ENCODE data around the gene PRSS33.

Gene PRSS33

GRCh38 chr16:2819939-2820835 is 32.8 kb upstream of the PRSS33 start:
- no peak overlapping the region for H3K4me3 ChIP-seq (ENCODE audit: low read depth, low read length)
- no peak for DNase-seq (ENCODE audit: low read depth)
- TF ChIP-seq CTCF (IDR thresholded peaks at IDR 0.05; ENCODE audit: low read depth, low read length), result no peak
- no peak for TF ChIP-seq POLR2A (IDR thresholded peaks at IDR 0.05; ENCODE audit: extremely low read depth, insufficient read length)
- TF ChIP-seq MYC (IDR thresholded peaks at IDR 0.05; ENCODE audit: low read depth, low read length), result no peak
- TF ChIP-seq MAX (IDR thresholded peaks at IDR 0.05; ENCODE audit: low read depth, low read length), result no peak

- no peak for TF ChIP-seq MAX (IDR thresholded peaks at IDR 0.05; ENCODE audit: low read depth, low read length)
- DNase-seq (ENCODE audit: low read depth), result no peak
- H3K4me3 ChIP-seq (ENCODE audit: low read depth, low read length), result no peak overlapping the region
These were observed 32.0 kb upstream of the PRSS33 start for GRCh38 chr16:2819179-2819938.

- TF ChIP-seq MYC (IDR thresholded peaks at IDR 0.05; ENCODE audit: low read depth, low read length) (no peak), POLR2A (IDR thresholded peaks at IDR 0.05; ENCODE audit: extremely low read depth, insufficient read length) (no peak), MAX (IDR thresholded peaks at IDR 0.05; ENCODE audit: low read depth, low read length) (no peak)
- peak overlapping the region; percentile 69 for H3K4me3 ChIP-seq (ENCODE audit: low read depth, low read length)
- no peak for DNase-seq (ENCODE audit: low read depth)
These were observed 31.0 kb upstream of the PRSS33 start for GRCh38 chr16:2818272-2818876.

- H3K4me3 ChIP-seq (ENCODE audit: low read depth, low read length), result peak overlapping the region; percentile 69
- peak; percentile 90 for TF ChIP-seq MAX (IDR thresholded peaks at IDR 0.05; ENCODE audit: low read depth, low read length)
- TF ChIP-seq CTCF (IDR thresholded peaks at IDR 0.05; ENCODE audit: low read depth, low read length), result no peak
- peak; percentile 93 for TF ChIP-seq MYC (IDR thresholded peaks at IDR 0.05; ENCODE audit: low read depth, low read length)
- TF ChIP-seq POLR2A (IDR thresholded peaks at IDR 0.05; ENCODE audit: extremely low read depth, insufficient read length), result no peak
- no peak for DNase-seq (ENCODE audit: low read depth)
These were observed 30.2 kb upstream of the PRSS33 start for GRCh38 chr16:2817340-2818271.

- H3K4me3 ChIP-seq (ENCODE audit: low read depth, low read length), result peak within 1 kb of the TSS; percentile 69
- peak; percentile 76 for DNase-seq (ENCODE audit: low read depth)
These were observed 29.5 kb upstream of the PRSS33 start, which contains the start of gene PRSS21 for GRCh38 chr16:2816751-2817339. Gene PRSS21, plus strand, starts transcription at chr16:2817237. Its CDS starts 32 bp downstream, at chr16:2817269.

More at GRCh38 chr16:2816751-2817339, 29.5 kb upstream of the PRSS33 start, which contains the start of gene PRSS21:
- peak; percentile 35 for TF ChIP-seq CTCF (IDR thresholded peaks at IDR 0.05; ENCODE audit: low read depth, low read length)
- no peak for TF ChIP-seq MAX (IDR thresholded peaks at IDR 0.05; ENCODE audit: low read depth, low read length)

Data from NB4 (cell line).